IMR-90 (cell line): Measurements from ENCODE around the gene L1CAM.

Experiments used
- CEBPB ChIP-seq: IDR thresholded peaks from 2 replicates; pipeline ENCODE4 v1.6.1; 2012; ENCODE audit warnings: low read depth, low read length, improper control_type of control experiment
- CTCF ChIP-seq: conservative IDR thresholded peaks from 2 replicates; pipeline ENCODE4 v1.5.1; 2012; ENCODE audit warnings: mild to moderate bottlenecking, low read depth, low read length, improper control_type of control experiment
- FOS ChIP-seq: fragments of 150-350 bp; IDR thresholded peaks from 2 replicates; pipeline ENCODE4 v1.6.1; 2016; ENCODE audit warnings: low read depth, low read length
- MAZ ChIP-seq: IDR thresholded peaks from 2 replicates; pipeline ENCODE4 v1.6.1; 2012; ENCODE audit warnings: low read depth, mild to moderate bottlenecking, low read length, improper control_type of control experiment, moderate library complexity, borderline replicate concordance
- POLR2A ChIP-seq: IDR thresholded peaks from 2 replicates; pipeline ENCODE4 v1.6.1; 2012; ENCODE audit warnings: mild to moderate bottlenecking, low read depth, low read length
- RAD21 ChIP-seq: IDR thresholded peaks from 2 replicates; pipeline ENCODE4 v1.6.1; 2012; ENCODE audit warnings: low read length, improper control_type of control experiment
- USF2 ChIP-seq: fragments of 150-350 bp; IDR thresholded peaks from 2 replicates; pipeline ENCODE4 v1.6.1; 2017; ENCODE audit warnings: mild to moderate bottlenecking, antibody characterized with exemption, low read length, low read depth

GRCh38 chrX:153828308-153828707 lies 57.7 kb downstream of the L1CAM start:
- no peak for TF ChIP-seq RAD21
- TF ChIP-seq CTCF: no peak
- no peak for TF ChIP-seq POLR2A
- no peak for TF ChIP-seq CEBPB
- no peak for TF ChIP-seq FOS
- TF ChIP-seq USF2: no peak
- no peak for TF ChIP-seq MAZ
